ENCODE data around the gene CCR4.
"Not testable (repeated sequence)": the region's sequence is repeated elsewhere in the genome, so short reads cannot be mapped to it uniquely, and the experiment has no call there.

The CCR4 gene

DNA sequence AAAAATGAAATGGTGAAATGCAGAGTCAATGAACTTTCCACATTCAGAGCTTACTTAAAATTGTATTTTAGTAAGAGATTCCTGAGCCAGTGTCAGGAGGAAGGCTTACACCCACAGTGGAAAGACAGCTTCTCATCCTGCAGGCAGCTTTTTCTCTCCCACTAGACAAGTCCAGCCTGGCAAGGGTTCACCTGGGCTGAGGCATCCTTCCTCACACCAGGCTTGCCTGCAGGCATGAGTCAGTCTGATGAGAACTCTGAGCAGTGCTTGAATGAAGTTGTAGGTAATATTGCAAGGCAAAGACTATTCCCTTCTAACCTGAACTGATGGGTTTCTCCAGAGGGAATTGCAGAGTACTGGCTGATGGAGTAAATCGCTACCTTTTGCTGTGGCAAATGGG is 3.1 kb downstream of the CCR4 start:
- no peak for DNase-seq

DNA sequence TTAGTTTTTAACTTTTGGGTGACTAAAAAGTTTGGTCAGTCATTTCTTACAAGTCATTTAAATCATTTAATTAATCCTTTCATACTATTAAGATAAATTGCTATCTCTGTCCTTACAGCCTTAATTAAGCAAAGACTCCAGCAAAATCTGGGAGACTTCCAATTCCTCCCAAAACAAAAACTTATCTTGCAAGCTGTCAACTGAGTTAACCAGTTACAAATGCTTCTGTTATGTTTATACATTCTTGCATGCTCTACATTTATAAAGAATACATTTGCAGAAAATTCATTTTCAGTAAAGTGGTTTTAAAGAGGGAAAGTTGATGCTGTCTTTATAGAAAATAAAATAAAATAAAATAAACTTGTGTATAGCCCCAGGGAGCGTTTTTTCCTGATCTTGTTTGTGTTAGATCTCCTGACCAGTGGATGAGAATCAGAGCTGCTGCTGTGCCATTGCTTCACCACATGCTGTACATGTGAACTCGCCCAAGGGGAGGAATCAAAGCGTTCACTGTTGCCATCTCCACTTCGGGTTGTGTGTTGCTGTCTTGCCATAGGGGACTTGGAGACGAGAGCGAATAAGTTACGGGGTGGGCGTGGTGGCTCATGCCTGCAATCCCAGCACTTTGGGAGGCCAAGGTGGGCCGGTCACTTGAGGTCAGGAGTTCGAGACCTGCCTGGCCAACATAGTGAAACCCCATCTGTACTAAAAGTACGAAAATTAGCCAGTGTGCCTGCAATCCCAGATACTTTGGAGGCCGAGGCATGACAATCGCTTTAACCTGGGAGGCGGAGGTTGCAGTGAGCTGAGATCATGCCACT is 5.5 kb downstream of the CCR4 start:
- DNase-seq = no peak

DNA sequence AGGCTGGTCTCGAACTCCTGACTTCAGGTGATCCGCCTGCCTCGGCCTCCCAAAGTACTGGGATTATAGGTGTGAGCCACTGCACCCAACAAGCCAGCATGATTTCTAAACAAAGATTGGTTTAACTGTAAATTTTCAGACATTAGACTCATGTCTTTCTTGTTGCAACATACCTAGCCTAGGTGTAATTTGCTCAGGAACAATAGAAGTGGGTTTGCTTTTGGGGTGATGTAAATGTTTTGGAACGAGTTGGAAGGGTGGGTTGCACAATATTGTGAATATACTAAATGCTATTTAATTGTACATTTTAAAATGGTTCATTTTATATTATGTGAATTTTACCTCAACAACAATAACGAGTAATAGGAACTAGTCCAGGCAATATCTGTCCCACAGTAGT is 7.1 kb downstream of the CCR4 start:
- no peak for DNase-seq

DNA sequence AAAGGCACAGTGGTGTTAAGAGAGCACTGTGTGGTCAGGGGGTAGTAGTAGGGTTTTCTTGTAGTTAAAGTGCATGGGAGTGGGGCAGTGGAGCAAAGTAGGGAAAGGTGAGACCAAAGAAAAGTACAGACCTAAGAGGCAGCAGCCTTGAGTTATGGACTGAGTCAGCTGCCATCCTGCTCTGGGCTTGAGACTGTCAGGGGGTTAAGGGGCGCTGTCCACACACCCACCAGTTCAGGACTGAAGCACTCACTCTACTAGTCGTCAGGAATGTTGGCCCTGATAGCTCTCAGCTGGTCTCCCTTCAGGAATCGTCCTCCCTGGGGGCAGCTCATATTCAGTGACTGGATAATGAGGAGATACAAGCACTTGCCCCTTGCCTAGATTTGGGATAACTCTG is 7.9 kb downstream of the CCR4 start:
- DNase-seq = no peak

DNA sequence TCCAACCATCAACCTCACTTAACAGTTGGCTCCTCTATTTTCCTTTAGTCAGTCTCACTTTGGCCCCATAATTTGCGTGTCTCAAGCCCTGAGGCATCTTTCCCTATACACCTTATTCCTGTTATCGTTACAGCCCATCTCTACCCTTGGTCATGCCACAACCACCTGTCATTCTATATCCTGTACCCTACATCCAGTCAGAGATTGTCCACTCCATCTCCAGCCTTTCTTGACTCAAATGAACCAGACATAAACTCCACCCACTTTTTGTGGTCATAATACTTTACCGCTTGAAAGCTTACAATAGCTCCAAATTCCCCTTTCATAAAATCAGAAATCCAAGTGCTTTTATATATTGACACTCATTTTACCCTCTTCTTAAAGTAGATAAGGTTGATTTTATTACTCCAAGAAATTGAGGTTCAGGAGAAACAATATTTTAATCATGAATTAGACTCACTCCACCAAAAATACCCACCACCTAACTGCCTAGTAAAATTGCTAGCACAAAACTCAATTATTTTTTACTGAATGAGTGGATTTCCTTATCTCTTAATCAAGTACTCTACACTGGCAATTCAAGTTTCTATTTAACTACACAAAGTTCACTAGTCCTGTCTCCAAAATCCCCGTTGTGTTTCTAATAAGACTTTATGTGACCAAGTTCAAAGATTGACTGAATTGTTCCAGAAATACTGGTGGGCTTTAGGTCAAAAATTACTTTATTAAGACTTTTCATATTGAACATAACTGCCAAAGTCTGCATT is 9.1 kb downstream of the CCR4 start:
- no peak for DNase-seq

DNA sequence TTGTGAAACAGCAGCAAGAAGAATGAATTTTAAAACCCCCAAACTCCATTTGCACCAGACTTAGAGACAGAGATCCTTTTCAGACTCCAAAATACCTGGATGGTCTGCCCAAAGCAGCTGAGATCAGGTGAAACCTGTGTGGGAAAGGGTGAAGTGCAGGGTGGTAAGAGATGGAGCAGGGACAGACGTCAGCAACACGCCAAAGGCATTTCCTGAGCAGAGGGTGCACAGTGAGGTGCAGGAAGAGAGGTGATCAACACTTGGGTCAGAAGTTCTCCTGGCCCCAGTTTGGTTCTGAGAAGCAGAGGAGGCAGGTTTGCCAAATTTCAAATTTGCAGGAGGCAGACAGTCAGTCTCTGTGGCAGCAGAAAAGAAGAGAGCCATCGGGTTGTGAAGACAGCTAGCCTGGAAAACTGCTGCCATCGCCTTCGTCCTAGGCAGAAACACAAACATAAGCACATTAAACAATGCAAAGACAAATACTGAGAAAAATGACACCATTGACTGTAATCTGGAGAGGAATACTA is 9.8 kb downstream of the CCR4 start:
- no peak for DNase-seq

DNA sequence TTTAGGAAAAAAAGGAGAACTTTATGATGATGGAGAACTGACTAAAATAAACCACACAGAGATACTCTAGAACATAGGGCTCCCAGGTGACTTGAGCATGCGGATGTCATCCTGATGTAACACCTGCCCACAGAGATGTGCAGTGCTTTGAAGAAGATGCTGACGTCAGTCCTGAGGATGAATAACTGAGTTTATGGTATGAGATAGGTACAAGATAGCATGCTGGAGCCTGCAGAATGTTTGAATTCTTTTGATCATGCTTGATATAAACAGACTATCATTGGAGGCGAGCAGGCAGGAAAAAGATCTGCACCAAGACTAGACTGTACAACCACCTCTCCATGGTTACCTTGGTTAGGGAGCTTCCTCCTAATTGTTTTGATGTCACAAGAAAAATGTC is 12.4 kb downstream of the CCR4 start:
- DNase-seq = no peak

DNA sequence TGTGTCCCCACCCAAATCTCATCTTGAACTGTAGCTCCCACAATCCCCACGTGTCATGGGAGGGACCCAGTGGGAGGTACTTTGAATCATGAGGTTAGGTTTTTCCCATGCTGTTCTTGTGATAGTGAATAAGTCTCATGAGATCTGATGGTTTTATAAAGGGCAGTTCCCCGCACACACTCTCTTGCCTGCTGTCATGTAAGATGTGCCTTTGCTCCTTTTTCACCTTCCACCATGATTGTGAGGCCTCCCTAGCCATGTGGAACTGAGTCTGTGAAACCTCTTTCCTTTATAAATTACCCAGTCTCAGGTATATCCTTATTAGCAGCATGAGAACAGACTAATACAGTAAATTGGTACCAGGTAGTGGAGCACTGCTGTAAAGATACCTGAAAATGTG is 13.3 kb downstream of the CCR4 start:
- DNase-seq = not testable (repeated sequence)

DNA sequence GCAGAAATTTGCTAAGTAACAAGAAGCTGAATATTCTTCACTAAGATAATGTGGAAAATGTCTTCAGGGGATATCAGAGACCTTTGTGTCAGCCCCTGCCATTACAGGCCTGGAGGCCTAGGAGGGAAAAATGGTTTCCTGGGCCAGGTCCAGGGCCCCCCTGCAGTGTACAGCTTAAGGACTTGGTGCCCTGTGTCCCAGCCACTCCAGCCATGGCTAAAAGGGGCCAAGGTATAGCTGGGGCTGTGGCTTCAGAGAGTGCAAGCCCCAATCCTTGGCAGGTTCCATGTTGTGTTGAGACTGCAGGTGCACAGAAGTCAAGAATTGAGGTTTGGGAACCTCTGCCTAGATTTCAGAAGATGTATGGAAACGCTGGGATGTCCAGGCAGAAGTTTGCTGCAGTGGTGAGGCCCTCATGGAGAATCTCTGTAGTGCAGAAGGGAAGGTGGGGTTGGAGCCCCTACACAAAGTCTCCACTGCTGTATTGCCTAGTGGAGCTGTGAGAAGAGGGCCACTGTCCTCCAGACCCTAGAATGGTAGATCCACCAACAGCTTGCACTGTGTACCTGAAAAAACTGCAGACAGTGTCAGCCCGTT is 14.3 kb downstream of the CCR4 start:
- not testable (repeated sequence) for DNase-seq

DNA sequence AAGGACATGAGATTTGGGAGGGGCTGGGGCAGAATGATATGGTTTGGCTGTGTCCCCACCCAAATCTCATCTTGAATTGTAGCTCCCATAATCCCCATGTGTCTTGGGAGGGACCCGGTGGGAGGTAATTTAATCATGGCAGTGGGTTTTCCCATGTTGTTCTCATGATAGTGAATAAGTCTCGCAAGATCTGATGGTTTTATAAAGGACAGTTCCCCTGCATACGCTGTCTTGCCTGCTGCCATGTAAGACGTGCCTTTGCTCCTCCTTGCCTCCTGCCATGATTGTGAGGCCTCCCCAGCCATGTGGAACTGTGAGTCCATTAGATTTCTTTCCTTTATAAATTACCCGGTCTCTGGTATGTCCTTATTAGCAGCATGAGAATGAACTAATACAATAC is 15.2 kb downstream of the CCR4 start:
- DNase-seq = not testable (repeated sequence)

DNA sequence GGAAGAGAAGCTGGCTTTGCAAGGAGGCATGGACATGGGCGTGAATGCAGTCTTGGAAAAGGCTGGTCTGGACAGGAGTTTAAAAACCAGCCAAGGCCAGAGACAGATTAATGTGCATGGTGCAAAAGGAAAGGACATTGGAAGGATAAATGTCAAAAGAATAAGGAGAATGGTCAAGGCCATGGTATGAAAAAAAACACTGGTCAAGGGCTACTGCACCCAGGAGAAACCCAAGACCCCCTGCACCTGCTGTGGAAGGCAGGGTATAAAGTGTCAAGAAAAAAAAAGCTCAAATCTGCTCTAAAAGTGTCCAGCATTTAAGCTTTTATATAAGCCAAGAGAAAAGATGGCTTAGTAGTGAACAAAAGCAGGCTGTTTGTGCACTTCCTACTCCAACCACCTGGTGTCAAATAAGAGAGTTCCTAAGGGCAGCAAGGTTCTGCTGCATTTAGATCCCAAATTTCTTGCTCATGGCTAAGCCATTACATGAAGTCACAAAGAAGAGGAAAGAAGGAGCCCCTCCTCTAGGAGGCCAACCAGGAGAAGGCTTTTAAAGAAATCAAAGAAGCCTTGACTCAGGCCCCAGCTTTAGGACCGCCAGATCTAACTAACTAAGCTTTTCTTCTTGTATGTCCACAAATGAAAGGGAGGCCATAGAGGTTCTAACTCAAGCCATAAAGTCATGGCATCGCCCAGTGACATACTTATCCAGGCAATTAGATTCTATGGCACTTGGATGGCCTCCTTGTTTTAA is 16.9 kb downstream of the CCR4 start:
- DNase-seq = no peak

DNA sequence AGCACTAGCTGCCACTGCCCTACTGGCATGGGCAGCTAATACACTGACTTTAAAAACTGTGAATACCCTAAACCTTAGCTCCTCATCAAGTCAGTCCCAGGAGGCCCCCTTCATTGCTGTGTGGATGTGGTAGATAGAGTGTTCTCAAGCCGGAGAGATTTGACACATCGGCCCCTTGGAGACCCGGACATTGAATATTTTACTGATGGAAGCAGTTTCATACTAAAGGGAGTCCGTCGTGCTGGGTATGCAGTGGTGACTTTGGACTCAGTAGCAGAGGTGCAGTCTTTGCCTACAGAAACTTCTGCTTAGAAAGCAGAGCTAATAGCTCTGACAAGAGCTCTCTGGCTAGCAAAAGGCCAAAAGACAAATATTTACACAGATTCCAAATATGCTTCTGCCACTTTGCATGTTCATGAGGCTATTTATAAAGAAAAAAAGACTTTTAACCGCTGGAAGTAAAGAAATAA is 17.5 kb downstream of the CCR4 start:
- DNase-seq = no peak

DNA sequence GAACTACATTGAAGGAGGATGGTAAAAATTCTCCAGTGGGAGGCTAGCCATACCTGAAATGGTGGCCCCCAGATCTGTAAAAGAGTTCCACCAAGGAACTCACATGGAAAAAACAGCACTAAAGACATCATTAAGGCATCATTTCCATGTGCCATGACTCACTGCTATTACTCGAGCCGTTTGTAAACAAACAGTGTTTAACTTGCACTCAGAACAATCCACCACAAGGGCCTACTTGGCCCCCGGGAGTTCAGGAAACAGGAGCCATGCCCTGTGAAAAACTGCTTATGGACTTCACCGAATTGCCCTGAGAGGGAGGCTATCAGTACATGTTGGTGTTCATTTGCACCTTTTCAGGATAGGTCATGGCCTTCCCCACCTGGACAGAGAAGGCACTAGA is 18.2 kb downstream of the CCR4 start:
- DNase-seq = no peak

DNA sequence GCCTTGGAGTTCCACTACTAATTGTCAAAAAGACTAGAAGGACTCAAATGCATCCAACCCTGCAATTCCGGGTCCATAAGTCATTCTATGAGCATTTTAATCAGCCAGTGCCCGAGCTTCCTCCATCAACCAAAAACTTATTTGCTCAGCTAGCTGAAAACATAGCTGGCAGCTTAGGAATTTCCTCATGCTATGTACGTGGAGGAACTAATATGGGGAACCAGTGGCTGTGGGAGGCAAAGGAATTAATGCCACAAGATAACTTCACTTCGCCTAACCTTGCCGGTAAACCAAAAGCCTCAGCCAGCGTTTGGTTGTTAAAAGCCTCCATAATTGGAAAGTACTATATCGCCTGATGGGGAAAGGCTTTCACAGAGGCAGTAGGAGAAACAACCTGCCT is 19.8 kb downstream of the CCR4 start:
- not testable (repeated sequence) for DNase-seq

DNA sequence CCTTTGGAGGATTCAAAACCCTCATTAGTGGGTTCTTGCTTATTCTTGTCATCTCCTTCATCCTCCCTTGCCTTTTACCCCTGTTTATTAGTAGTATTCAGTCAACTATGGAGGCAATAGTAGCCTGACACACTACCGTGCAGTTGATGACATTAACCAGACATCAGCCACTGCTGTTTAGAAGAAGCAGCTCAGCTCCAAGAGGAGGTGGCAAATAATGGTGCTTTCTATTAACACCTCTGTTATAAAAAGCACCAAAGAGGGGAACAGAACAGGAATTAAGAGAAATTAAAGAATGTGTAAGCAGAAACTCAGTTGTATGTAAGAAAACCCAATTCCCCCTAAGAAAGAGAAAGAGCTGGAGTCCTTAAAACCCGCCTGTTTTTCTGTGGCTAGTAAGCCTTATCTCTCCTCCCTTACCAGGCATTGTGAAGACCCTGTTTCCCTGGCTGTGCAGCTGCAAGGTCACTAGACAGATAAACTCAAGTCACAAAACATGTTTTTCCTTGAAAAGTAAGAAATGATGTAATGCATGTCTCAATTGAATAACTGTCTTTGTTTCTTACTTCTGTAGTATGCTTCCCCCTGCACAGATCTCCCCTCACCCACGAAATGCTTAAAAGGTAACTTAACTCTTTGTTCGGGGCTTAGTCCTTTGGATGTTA is 21.2 kb downstream of the CCR4 start:
- no peak for DNase-seq

DNA sequence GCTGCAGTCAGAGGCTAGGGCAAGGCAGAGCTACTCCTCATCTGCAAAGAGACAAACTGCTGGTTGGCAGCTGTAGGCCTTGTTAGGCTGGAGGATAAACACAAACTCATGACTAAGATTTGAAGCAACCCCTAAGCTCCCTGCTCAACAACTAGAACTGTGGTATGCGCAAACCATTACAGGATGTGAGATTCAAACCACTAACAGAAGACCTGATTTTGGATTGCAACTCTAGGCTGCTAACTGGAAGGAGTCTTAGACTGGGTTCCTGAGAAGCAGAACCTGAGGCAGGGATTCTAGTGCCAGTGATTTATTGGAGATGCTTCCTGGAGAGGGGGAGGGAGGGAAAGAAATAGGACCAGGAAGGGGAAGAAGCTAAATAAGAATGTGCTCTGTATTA is 22.5 kb downstream of the CCR4 start:
- no peak for DNase-seq

DNA sequence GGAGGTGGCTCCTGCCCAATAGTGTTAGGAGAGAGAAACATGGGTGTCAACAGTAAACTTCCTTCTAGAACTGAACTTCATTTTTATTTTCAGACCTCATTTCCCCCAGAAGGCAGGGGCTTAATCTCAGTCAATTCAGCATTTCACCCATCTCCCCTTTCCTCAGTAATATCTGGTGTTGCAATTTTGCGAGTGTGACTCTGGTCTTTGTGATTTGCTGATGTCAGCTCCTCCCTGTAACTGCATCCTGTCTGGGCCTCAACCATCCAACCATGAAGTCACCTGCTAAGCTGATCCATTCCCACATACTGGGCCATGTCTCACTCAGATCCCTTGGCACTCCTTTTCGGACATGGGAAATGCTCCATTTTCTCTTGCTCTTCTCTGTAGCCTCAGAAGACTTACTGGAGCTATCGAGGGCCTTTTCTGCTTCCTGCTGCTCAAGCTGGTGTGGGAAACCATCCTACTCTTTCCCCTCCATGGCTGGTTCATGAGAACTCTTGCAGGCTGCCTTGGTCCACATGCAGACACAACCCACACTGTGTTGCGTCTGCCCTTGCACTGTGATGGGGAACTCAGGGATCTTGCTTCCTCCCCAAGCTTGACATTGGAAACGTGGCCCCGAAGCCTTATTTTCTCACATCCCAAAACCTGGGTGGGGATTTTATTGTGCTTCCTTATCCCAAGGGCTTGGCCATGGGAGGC is 24.6 kb downstream of the CCR4 start:
- no peak for DNase-seq

DNA sequence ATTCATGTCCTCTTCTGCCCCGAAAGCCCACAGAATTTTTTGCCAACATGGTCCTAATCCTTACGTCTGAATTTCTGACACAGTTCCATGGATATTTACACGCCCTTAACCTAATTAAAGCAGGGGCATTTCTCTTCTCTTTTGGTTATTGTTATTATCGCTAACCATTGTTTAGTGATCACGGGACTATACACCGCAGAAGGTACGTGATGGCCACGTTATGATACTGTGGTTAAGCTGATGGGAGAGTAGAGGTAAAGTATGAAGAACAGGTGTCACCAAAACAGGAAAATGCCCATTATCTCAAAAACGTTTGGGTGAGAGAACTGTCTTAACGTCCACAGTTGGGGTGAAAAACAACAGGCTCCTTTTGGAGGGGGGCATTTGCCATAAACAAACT is 26.4 kb downstream of the CCR4 start:
- DNase-seq = no peak

DNA sequence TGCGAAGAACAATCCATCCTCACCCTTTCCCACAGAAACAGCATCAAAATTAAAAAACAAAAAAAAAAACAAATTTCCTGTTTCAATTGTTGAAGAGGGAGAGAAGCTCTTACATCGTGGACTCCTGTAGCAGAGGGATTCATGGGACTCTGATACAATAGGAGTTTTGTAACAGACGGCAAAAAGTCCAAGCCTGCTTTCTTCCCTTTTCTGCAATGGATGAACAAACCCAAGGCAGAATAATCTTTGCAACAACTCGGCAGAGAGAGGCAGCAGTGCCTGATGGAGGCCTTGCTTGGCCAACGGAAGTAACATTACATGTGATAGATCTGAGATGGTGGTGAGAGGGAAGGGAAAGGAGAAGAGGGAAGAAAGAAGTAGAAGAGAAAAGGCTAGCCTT is 26.9 kb downstream of the CCR4 start:
- DNase-seq = no peak

DNA sequence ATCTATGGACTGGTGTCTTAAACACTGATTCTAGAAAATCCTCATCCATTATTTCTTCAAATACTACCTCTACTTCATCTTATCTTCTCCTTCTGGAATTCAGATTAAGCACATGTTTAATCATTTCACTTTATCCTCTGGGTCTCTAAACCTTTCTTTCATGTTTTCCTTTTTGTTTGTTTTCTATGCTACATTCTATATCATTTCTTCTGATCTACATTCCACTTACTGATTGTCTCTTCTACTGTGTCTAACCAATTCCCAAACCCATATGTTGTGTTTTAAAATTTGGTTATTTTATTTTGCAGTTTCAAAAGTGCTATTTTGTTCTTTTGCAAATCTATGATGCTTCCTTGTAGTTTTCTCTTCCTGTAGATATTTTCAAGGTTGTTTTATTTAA is 31.7 kb downstream of the CCR4 start:
- no peak for DNase-seq

DNA sequence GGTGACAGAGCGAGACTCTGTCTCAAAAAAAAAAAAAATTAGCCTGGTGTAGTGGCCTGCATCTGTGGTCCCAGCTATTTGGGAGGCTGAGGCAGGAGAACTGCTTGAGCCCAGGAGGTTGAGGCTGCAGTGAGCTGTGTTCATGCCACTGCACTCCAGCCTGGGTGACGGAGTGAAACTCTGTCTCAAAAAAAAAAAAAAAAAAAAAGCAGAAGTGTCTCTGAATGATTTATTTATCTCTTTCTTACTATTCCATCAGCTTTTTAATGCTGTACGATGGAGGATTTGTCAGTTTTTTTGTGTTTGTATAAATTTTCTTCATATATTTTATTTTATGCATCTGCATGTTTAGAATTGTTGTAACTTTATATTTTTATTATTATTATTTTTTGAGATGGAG is 33.5 kb downstream of the CCR4 start:
- DNase-seq = not testable (repeated sequence)

DNA sequence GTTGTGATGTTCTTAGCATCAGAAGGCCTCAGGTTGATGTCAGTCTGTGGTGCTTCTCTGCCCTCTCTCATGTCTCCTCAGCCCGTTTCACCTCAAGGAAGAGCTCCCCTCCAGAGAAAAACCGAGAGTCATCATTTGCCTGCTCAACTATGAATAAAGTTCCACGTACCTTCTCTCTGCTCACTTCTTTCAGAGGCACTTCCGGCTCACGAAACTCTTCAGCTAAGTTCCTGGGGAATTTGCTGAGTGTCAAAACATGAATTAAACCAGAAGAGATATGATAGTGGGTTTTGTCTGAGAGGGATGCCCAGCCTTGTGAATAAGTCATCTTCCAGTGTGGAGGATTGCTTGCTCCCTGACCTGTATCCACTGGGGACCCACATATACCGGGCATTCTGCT is 37.7 kb downstream of the CCR4 start:
- DNase-seq = no peak

Data from activated naive CD4-positive, alpha-beta T cell (primary cell).